HG03457 (cell line): ENCODE data around the gene TTLL6.

Experiments used
- ATAC-seq: cut with Tn5 transposase; IDR thresholded peaks from one replicate; pipeline ENCODE4 v1.9.1; 2021; ENCODE audit warnings: moderate number of reproducible peaks; ENCODE audit not compliant: unreplicated experiment

The TTLL6 gene

DNA sequence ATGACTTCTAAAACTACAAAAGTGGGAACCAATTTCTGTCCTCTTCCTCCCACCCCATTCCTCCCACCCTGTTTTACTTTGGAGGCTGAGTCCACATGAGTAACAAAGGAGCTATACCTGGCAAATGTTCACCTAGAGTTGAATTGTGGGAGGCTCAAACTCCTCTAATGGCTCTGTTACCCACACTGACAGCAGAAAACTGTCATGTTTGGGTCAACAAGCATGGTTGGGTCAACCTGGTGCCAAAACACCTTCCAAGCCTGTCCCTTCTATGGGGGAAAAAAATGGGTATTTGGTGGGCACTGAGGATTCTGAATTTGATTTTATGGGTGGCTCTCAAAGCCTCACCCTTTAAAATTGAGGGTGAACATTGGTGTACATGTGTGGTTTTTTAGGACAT lies 76.5 kb downstream of the TTLL6 start:
- no peak for ATAC-seq

DNA sequence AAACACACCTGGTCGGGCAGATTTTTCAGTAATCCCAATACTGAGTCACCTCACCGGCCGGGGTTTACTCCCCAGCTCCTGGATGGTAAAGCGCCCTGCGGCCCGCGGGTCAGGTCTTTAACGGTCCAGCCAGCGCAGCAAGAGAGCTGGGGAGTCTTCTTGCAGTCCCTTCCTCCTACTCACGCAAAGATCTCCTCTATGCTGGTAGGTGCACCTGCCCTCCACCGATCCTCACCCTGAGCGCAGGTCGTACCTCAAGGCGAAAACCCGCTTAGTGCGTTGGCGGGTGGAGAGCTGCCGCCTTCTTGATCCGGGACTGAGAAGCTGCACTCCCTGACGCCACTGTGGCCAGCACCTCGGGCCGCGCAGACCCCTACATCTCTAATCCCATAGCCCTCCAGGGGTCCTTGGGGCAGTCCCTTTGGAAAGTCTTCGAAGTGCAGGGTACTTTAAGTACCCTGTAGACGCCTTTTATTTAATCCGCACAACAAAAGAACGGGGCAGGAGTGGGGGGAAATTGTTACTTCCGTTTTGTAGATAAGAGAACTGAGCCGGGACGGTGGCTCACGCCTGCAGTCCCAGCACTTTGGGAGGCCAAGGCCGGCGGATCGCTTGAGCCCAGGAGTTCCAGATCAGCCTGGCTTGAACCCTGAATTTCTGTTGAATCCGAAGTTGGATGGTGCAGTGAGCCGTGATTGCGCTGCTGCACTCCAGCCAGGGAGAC lies 78.1 kb downstream of the TTLL6 start:
- no peak for ATAC-seq

DNA sequence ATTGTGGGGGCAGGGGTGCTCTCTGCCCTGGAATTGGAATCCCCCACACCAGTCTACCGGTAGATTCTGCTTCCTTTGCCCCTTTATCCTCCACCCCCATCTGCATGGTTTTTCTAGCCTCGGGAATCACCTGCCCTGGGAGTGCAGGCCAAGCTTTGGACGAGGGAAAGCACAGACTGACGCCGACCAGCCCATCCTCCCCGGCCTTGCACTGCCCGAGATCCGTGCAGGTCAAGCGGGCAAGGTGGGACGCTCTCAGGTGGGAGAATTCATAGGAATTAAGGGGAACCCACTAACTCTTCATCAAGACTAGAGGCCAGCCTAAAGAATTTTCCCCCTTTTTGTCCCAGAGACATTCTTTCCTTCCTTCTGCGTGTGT lies 78.6 kb downstream of the TTLL6 start:
- ATAC-seq = no peak

DNA sequence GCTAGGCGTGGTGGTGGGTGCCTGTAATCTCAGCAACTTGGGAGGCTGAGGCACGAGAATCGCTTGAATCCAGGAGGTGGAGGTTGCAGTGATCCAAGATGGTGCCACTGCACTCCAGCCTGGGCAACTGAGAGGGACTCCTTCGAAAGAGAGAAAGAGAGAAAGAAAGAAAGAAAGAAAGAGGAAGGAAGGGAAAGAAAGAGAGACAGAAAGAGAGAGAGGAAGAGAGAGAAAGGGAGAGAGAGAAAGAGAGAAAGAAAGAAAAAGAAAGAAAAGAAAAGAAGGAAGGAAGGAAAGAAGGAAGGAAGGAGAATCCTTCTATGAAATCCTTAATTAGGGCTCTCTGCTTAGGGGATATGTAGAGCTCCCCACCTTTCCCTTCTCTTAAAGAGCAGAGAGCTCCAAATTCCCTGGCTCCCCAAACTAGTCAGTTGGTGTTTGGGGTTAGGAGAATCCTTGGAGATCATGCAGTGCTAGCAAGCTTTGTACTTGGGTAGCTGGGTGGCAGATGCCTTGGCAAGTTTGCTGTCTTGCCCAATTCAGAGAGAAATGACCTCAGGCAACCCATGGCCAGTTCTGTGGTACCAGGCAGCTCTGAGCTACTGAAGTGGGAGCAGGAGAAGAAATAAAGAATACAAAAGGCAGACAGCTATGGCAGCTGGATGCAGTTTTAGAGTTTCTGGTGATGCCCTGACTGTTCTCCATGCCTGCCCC lies 79.5 kb downstream of the TTLL6 start:
- no peak for ATAC-seq

DNA sequence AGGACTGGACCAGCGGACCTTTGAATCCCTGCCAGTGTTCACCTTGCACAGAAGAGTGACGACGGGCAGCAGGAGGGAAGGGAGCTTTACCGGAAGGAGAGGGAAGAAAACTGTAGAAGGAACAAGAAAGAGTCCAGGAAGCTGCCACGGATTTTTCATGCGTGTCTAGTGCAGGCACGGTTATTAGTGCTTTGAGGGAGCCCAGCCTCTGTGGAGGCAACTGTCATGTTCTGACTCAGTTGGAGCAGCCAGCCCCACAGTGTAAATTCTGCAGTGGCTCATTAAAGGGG lies 82.0 kb downstream of the TTLL6 start:
- ATAC-seq = no peak

DNA sequence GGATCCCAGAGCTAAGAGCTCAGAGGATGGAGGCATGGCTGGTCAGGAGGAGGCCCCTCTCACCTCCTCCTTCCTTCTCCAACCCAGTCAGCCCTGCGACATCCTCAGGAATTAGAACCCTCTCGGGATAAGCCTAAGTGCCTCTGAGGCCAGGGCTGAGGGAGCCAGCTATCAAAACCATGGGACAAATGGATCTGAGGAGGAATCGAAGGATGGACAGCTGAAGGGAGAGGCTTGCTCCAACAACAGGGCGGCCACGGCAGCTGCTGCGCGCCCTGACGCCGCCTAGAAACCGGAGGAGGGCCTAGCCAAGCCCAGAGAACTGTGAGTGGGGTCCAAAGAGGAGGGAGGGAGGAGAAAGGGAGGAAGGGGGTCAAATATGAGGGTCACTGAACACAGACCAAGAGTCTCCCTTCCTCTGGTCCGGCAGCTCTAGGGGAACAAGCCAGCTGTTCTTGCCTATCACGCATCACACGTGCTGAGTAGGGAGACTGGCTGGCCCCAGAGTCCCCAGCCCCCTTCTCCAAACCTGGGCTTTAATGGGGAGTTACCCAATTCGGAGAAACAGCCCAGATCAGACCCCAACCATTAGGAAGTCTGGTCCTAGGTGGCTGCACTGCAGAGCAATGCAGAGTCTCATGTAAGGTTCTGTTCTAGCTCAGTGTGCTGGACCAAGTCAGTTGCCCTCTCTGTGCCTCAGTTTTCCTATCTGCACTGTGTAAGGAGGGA lies 82.5 kb downstream of the TTLL6 start:
- ATAC-seq = no peak

DNA sequence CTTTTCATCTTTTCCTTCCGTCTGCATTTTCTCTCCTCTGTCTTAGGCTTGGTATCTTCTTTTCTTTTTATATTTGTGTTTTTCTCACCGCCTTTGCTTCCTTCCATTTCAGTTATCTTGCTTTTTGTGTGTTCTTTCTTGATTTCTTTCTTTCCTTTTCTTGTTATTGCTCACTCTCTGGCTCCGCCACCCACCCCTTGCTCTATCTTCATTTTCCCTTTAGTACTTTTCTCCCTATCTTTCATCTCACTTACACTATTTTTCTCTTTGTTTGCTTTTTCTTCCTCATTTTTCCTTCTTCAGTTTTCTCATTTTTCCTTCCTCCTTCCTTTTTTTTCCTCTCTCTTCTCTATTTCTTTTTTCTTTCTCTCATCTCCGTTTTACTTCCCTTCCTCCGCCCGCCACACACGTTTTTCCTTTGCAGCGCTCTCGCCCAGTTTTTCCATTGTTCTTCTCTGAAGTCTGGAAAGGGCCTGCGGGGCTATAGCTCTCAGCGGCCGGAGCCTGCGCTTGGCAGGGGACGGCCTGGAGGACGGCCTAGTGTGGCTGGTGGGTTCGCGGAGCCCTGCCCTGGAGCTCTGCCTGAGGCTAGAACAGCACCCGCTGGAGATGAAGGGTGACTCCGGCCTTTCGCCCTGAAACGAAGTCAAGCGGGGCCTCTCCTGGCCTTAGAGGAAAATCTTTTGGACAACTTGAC lies 83.2 kb downstream of the TTLL6 start:
- no peak for ATAC-seq

DNA sequence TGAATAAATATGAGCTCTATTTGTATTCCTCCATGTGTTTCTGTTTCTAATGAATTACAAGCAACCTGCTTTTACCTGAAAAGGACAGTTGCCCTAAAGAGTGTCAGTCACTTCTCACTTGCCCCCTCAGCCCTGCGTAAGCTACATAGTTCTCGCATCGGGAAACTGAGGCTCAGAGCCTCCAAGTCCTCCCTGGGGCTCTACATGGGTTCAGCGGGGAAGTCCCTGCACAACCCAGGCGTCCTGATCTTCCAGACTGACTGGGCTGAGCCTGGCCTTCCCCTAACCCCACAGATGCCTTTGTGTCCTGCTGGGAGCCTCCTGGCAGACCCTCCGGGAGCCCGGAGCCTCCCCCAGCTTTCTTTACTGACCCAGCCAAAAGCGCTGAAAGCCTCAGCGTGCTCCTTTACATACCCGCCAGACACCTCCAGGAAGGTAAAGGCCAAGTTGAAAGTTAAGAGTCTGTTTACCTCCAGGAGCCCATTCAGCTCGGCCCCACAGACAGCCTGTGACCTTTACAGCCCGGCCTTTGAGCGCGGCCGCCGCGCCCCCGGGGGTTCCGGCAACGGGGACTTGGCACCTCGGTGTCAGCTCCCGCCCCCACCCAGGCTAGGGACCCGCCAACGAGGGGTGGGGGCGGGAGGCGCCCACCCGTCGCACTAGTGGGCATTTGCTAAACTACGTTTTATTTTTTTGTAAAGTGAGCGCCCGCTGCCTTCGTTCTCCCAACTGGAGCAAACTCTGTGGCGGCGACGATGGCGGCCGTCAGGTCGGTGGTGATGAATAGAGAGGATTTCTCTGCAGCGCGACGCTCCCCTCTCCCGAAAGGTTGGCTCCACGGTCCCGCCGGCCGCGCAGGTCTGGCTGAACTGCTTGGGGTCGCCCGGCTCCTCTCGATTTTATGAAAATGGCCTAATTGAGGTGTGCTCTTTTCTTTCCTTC lies 84.1 kb downstream of the TTLL6 start:
- ATAC-seq = no peak

DNA sequence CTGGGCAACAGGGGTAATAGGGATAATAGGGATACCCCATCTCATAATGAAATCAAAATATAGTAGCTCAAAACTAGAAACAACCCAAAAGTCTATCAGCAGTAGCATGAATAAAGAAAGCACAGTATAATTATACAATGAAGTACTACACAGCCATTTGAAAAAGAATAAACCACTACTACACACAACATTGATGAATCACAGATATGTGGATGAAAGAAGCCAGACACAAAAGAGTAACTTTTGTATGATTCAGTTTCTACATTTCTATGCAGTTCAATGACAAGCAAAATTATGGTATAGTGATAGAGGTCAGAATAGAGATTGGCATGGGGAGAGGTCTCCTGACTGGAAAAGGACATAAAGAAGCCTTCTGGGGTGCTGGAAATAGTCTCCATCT lies 85.7 kb downstream of the TTLL6 start:
- ATAC-seq = no peak

DNA sequence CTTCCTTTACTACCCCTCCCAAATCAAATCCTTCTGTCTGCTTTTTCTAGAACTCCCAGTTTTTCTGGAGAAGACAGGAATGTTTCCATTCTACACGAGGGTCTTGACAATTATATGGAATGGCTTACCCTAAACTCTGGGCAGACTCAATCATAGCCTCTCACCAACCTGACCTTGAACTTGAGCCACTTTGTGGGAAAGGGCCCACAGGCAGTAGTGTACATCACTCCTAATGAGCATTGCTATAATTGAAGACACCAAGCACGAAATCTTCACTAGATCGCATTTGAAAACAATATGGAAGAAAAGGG lies 86.8 kb downstream of the TTLL6 start:
- no peak for ATAC-seq

DNA sequence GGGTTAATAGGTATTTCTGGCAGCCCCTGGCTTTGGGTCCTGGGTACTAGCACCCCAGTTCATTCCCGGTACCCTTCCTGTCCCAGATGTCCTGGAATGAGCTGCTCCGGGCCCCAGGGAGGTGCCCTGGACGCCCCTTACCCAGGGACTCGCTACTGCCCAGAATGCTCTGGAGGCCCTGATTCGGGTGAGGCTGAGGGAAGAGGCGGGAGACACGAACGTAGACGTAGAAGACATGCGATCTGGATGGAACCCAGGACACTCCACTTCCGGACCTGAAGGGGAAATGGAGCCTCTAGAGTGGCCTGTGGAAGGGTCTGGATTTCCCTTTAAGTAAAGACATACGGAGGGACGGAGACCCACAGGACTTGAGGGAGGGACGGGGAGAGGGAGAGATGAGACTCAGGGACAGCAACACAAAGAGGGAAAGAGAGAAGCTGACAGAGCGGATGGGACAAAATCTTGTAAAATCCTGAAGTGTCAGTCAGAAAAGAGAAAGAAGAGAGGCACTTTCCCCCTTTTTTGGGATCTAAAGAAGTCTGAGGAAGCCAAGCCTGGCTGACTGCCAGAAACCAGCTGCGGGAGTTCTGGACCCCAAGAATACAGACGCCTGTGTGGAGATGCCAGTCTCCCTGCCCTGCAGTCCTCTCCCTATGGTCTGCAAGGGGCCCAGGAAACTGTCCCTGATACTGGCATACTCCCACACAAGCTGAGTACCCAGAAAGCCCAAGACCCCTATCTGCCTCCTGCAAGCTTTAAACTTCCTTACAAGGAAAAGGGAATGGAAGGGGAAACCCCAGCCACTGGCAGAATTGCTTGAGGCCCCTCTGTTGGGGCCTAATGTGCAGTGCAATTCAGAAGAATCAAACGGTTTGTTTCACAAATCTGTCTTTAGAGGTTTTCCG lies 87.4 kb downstream of the TTLL6 start:
- ATAC-seq = no peak

DNA sequence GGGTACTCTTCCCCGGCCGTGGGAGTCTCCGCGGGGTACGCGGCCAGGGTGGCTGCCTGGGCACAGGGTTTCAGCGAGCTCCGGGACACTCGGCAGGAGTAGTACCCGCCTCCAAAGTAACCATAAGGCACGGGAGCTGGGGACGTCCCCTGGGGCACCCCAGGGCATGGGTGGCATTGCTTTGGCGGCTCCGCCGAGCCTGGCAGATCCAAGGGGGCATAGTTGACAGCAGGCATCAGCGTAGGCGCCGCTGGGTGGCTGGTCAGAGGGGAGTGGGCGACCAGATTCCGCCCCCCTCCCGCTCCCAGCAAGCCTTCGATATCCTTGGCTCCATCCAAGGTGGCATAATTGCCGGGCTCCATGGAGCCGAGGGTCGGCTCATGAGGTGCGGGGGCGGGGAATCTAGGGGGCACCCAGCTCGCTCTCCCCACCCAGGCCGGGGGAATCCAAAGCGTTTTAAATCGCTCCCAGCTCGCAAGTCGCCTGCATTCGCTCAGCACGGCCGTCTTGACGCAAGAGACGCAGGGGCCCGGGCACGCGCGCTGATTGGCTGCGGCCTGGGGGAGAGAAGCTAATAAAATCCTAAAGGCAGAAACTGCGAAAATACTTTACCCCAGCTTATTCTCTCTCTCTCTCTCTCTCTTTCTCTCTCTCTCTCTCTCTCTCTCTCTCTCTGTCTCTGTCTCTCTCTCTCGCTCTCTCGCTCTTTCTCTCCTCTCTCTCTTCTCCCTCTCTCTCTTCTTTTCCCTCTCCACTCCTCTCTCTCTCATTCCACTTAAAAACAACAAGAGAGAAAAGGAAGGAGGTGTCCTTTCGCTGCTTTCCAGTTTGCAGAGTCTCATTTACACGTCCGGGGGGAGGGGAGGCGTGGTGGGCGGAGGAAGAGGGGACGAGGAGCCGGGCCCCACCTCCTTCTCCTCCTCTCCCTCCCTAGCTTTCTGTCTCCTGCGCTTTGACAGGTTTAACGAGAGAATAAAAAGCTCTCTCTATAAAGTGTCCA lies 88.5 kb downstream of the TTLL6 start, which contains the start of gene HOXB13:
HOXB13 (minus strand) TSS at position 519 of the 1,000 bp plus-strand sequence; CDS start at position 362, 157 bp downstream.
- ATAC-seq = no peak

DNA sequence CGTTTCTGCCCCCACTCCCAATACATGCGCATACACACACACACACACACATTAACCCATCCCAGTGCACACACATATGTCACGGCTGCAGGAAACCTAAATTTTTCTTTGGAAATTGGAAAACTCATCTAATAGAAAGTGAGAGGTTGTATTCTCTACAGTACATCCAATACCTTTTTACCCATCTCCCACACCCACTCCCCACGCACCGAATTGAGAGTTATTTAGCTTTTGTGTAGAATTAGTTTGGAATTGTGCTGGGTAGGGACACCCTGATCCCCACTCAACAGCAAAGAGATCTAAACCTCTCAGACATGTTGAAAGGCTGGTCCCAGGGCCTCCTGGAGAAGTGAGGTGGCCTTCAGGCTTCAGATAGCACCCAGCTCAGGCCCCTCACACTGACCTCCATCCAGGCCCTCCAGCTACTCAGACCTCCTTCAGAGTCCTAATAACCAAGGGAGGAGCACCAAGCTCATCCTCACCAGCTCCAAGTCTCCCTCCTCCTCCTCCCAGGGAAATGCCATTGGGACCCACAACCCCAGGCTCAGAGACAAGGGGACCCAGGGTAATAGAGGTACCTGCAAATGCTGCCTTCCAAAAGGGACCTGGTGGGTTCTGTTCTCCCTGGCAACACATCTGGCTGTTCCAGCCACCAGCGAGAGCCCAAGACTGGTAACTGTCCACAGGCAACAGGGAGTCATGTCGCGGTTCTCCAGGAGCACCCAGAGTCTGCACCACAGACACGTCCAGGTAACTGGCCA lies 89.4 kb downstream of the TTLL6 start:
- ATAC-seq = no peak

DNA sequence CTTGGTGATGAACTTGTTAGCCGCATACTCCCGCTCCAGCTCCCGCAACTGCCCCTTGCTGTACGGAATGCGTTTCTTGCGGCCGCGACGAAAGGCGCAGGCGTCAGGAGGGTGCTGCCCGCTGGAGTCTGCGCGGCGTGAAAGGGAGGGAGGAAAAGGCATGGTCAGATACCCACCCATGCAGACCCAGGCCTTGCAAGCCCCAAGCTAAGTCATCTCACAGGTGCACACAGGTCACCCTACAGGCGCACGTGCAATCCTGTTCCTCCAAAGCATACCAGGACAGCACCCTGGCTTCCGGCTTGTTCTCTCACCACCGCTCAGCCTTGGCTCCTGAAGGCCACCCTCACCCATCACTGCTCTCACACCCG lies 90.1 kb downstream of the TTLL6 start:
- ATAC-seq = no peak

DNA sequence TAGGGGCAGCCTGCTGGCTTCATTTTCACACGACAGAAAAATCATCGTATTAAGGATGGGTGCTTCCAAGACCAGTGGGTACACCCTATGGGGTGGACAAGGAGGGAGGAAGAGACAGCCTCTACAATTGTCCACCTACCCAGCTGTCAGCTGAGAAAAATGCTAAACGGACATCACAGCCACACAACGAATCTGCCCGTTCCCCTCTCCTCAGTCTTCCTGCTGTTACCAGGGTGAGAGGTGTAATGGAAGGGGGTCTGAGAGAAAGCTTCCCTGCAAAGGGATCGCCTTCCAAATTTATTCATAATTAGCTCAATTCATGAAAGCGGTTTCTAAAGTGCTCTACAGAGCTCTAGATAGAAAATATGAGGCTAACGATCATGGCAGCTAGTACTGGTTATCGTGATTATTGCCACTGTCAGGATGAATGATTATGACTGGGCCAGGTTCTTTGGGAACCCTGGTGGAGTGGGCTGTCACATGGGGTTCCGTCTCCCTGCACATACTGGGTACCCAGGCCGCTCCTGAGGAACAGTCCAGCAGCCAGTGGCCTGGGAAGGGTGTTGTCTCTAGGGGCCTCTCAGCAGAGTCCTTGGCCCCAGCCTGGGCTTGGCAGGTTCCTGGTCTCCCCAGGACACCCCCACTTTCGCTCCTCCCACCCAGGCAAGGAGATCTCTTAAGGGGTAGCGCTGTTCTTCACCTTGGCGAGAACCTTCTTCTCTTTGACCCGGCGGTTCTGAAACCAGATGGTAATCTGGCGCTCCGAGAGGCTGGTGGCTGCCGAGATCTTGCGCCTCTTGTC lies 90.7 kb downstream of the TTLL6 start:
- ATAC-seq = no peak

DNA sequence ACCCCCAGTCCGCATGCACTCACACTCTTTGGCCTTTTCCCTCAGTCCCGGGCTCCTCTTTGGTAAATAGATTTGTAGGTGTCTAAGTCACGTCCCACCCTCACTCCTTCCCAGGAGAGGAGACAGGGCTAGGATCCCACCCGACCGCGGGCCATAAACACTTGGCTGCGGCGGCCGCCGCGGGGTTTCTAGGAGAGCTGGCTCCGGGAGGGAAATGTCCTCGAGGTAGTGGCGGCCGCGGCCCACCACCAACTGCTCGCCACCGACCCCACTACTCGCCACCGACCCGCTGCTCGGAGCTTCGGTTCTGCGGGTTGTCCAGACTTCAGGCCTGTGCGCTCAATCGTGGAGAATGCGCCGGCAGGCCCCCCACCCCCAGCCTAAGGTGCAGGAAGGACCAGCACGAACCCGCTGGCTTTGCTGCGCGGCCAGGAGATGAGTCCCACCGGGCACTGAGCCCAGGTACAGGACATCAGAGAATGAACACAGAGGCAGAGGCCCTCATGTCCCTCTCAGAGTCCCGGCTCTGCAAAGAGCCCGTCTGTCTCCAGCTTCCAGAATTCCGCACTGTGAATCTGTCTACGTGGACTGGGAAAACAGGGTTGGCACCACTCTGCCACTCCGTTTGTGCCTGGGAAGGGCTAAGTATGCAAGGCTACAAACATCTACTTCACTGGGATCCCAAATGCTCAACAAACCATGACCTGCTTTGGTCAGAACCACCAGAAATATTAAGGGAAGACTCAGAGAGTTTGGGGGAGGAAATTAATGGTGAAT lies 91.6 kb downstream of the TTLL6 start:
- ATAC-seq = no peak
